ENCODE results near the gene SLC6A2. TPM values are rescaled to one million over a fixed set of nuclear protein-coding genes. Genes with fewer than 3 reads are reported as not detected.

Gene SLC6A2
- total and polyA plus RNA-seq, 9 of the 15 experiments (the other 6 are each of a cell fraction or from before 2014, with no cell fraction given) = not detected

DNA sequence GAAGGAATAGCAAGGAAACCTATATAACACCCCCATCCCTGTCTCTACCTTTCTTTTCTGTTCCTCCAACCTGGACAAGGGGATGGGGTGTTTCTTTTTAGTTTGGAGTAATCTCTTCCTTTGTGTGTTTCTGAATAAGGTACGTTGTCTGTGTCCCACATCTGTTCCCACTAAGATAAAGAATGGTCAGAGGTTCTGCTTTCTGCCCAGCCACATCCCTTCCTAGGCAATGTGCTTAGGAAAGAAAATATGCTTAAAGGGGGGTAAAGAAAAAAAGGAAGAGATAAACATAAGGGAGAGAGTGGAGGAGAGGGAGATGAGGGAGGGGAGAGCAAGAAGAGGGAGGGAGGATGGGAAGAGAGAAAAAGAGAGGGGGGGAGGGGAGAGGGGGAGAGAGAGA, 35.1 kb downstream of the SLC6A2 start (continued):
- TF ChIP-seq, protein P1, sequence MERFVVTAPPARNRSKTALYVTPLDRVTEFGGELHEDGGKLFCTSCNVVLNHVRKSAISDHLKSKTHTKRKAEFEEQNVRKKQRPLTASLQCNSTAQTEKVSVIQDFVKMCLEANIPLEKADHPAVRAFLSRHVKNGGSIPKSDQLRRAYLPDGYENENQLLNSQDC (CRISPR knock-in tag; IDR thresholded peaks at IDR 0.05) = no peak
- TF ChIP-seq SIRT6 (IDR thresholded peaks at IDR 0.05; ENCODE audit: low read depth, low read length) = no peak
- TF ChIP-seq ZNF3 (CRISPR knock-in tag; IDR thresholded peaks at IDR 0.05) = no peak
- TF ChIP-seq RAD21 (CRISPR knock-in tag; conservative IDR thresholded peaks at IDR 0.05 in 1 of 2, IDR thresholded peaks at IDR 0.05 in 1 of 2) = no peak
- TF ChIP-seq GABPB2 (CRISPR knock-in tag; conservative IDR thresholded peaks at IDR 0.05) = no peak
- TF ChIP-seq PCBP2 (IDR thresholded peaks at IDR 0.05; ENCODE audit: low read depth, low read length, poor library complexity, severe bottlenecking) = no peak
- TF ChIP-seq HLTF (IDR thresholded peaks at IDR 0.05) = no peak
- no peak for TF ChIP-seq ZNF444 (CRISPR knock-in tag; IDR thresholded peaks at IDR 0.05)
- no peak for TF ChIP-seq XRCC4 (IDR thresholded peaks at IDR 0.05; ENCODE audit: extremely low read depth, insufficient read depth, insufficient read length)

GRCh38 chr16:55691771-55692170, 36.0 kb downstream of the SLC6A2 start:
- Histone ChIP-seq H3K4me2 (ENCODE audit: insufficient read depth, low read length) (no peak overlapping the region), H4K20me1 (replicated peaks; ENCODE audit: control insufficient read depth, insufficient read depth, low read length) (no peaks in the 10 kb centered on the region), H3K9me3 (replicated peaks; ENCODE audit: control insufficient read depth, insufficient read depth, low read depth, low read length) (no peaks in the 10 kb centered on the region), H3K79me2 (ENCODE audit: control insufficient read depth, insufficient read depth, low read length) (no peaks in the 10 kb centered on the region), H3K9me1 (ENCODE audit: control insufficient read depth, insufficient read depth, low read length) (no peaks in the 10 kb centered on the region), H3K36me3 (ENCODE audit: control insufficient read depth, insufficient read depth, low read length) (no peaks in the 10 kb centered on the region), H3K27ac (ENCODE audit: extremely low read depth, low read depth, low read length) (no peak overlapping the region), H3K4me3 (no peak overlapping the region), H3K9ac (ENCODE audit: insufficient read depth in 1 of 2, low read depth in 2 of 2, low read length in 2 of 2) (no peak overlapping the region), H3K27me3 (ENCODE audit: control insufficient read depth in 2 of 2, insufficient read depth in 2 of 2, low read length in 2 of 2) (peaks cover 0 to 11% of the 10 kb centered on the region in 2 experiments; a peak in 1 of 5 replicates), H2AFZ (ENCODE audit: low read depth, low read length) (no peak overlapping the region), H3K4me1 (replicated peaks in 1 of 2; ENCODE audit: control insufficient read depth in 2 of 2, insufficient read depth in 2 of 2, low read length in 2 of 2) (no peaks in the 10 kb centered on the region)
- ATAC-seq = no peak
- DNase-seq (ENCODE audit: extremely low read depth in 1 of 4, low spot score in 3 of 4) = no peak
- no TSS peak for BruUV-seq (replicated peaks)
- in situ Hi-C loops (cut with MboI) = no loop called here
- ChIA-PET CTCF (ENCODE audit: low intra/inter-chr PET ratio) (no interaction called here), POLR2A (interaction anchor here (0.6 kb wide), 1 partner anchor 633 kb away, joined by 3 read pairs; no protein-coding TSS in a partner anchor)
- no peak for FAIRE-seq
- intact Hi-C loops (cut with micrococcal nuclease) = no loop called here
- WGBS (ENCODE audit: insufficient coverage, low coverage, missing lambda C conversion rate) = 0% methylated on average over 11 of the region's 12 CpGs
- TF ChIP-seq MTA2 (IDR thresholded peaks at IDR 0.05; ENCODE audit: low read depth) (no peak), ZNF232 (CRISPR knock-in tag; IDR thresholded peaks at IDR 0.05) (no peak), ZFPM2 (CRISPR knock-in tag; IDR thresholded peaks at IDR 0.05) (no peak), CAMTA2 (CRISPR knock-in tag; conservative IDR thresholded peaks at IDR 0.05) (no peak), KDM4B (IDR thresholded peaks at IDR 0.05; ENCODE audit: borderline replicate concordance in 2 of 2, low read depth in 1 of 2) (no peak), CCAR2 (IDR thresholded peaks at IDR 0.05; ENCODE audit: low read depth, low read length) (no peak), RAD51 (IDR thresholded peaks at IDR 0.05; ENCODE audit: borderline replicate concordance, low read depth) (no peak), STAG1 (CRISPR knock-in tag; IDR thresholded peaks at IDR 0.05; ENCODE audit: borderline replicate concordance) (no peak), E2F5 (CRISPR knock-in tag; IDR thresholded peaks at IDR 0.05) (no peak)

Measured in K562 (cell line).